GM18867 (cell line): Measurements from ENCODE around the gene CDIPT.

ENCODE experiments used
- ATAC-seq: cut with Tn5 transposase; IDR thresholded peaks from one replicate; pipeline ENCODE4 v1.9.1; 2021; ENCODE audit warnings: mild to moderate bottlenecking, moderate library complexity; ENCODE audit not compliant: unreplicated experiment

The CDIPT gene

DNA sequence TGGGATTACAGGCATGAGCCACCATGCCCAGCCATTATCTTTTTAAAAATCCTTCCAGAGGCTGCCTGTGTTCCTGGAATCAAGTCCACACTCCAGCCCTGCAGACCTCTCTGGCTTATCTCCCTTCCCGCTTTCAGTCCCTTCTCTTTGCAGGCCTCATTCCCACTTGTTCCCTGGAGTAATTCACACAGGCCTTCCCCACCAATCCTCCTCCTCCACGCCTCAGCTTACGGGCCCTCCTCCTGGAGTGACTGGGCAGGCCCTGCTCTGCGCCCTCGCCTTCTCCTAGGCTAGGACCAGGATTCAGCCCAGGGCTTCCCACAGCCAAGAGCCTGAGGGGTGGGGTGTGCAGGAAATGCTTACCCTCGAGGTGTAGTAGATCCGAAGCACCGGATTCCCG is 2.8 kb downstream of the CDIPT start:
- ATAC-seq, result no peak

- ATAC-seq, result no peak
Measured at GRCh38 chr16:29858974-29859373, 4.1 kb downstream of the CDIPT start.

DNA sequence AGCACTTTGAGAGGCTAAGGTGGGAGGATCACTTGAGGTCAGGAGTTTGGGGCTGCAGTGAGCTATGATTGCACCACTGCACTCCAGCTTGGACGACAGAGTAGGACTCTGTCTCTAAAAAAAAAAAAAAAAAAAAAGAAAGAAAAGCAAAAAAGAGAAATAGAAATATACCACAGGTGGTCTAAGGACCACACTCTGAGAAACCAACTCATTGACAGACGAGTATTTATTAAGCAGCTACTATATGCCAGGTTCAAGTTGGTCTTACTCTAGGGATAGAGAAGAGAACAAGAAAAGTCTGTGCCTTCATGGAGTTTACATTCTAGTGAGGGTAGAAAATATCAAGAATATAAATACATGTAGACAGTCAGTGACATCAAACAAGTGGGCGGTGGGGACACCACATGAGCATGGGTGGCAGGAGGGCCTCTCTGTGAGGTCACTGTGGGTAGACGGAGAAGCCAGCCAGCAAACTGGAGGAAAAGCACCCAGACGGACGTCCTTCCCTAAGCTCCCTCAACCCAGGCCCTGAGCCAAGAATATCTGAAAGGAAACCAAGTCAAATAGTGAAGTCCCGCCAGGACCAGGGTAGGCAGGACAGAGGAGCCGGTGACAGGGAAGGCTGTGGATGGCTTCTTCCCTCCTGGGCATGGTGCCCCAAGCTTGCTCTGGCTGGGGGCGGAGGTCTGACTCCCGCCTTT is 4.7 kb downstream of the CDIPT start:
- no peak for ATAC-seq

DNA sequence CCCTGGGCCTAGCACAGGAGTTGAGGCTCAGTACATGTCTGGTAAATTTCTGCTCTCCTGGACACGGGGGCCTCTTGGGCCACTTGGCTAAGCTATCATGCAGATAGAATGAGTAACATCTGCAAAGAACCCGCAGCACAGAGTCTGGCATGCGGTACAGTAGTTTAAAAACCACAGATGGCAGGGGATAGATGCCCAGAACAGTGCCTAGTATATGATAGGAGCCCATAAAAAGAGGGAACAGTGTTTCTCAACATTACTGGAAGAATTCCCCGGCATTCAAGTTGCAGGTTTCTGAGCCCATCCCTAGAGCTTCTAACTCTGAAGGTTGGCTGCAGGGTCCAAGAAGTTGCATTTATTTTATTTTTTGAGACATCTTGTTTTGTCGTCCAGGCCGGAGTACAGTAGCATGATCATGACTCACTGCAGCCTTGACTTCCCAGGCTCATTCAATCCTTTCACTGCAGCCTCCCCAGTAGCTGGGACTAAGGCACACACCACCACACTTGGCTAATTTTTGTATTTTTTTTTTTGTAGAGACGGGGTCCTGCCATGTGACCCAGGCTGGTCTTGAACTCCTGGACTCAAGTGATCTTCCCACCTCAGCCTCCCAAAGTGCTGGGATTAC is 5.8 kb downstream of the CDIPT start:
- no peak for ATAC-seq

DNA sequence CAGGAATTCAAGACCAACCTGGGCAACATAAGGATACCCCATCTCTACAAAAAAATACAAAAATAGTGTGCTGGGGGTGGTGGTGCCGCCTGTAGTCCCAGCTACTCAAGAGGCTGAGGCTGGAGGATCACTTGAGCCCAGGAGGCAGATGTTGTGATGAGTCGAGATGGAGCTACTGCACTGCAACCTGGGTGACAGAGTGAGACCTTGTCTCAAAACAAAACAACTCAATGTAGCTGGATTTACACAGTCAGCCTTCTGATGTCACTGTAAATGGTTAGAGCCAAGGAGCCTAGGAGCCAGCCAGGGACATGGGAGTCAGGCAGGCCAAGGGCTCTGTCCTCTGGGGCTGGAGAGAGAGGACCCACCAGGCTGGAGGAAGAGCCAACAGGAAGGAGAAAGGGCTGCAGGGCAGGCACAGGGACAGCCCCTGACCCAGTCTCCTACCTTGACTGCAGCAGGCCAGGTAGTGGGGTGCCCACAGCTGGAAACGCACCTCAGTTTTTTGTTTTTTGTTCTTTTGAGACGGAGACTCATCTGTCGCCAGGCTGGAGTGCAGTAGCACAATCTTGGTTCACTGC is 8.4 kb downstream of the CDIPT start:
- ATAC-seq, result no peak

GRCh38 chr16:29852654-29853053 is 10.4 kb downstream of the CDIPT start:
- no peak for ATAC-seq

- no peak for ATAC-seq
Measured at GRCh38 chr16:29850998-29851397, 12.0 kb downstream of the CDIPT start.

- ATAC-seq, result no peak
Measured at GRCh38 chr16:29849505-29849904, 13.5 kb downstream of the CDIPT start.

GRCh38 chr16:29848420-29849297 is 14.4 kb downstream of the CDIPT start:
- no peak for ATAC-seq

DNA sequence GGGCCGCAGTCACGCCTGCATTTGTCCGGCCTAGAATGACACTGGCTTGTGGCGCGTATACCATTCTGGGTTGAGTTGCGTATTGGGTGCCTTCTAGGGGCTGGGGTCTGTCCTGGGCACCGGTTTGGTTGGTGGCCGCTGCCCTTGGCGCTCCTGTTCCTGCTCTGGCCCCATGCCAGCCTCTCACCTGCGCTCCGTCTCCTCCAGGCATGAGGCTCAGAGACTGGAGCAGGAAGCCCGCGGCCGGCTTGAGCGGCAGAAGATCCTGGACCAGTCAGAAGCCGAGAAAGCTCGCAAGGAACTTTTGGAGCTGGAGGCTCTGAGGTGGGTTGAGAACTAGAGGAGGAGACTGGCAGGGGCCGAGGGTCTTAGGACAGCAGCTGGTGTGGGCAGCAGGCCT is 17.4 kb downstream of the CDIPT start:
- ATAC-seq, result no peak

DNA sequence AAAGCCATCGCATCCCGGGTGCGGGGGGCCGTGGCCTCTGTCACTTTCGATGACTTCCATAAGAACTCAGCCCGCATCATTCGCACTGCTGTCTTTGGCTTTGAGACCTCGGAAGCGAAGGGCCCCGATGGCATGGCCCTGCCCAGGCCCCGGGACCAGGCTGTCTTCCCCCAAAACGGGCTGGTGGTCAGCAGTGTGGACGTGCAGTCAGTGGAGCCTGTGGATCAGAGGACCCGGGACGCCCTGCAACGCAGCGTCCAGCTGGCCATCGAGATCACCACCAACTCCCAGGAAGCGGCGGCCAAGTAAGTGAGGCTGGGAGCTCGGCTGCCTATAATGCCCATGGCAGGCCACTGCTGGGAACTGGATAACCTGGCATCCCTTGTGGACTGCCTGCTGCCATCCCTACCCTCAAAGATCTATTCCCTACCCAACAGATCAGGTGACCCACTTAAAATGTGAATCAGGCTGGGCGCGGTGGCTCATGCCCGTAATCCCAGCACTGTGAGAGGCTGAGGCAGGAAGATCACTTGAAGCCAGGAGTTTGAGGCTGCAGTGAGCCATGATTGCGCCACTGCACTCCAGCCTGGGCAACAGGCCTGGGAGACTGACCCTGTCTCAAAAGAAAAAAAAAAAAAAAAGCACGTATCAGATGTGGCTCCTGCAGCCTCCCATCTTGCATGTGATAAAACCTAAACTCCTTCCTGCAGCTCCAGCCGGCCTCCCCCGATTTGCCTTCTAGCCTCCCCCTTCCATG is 18.3 kb downstream of the CDIPT start:
- no peak for ATAC-seq

DNA sequence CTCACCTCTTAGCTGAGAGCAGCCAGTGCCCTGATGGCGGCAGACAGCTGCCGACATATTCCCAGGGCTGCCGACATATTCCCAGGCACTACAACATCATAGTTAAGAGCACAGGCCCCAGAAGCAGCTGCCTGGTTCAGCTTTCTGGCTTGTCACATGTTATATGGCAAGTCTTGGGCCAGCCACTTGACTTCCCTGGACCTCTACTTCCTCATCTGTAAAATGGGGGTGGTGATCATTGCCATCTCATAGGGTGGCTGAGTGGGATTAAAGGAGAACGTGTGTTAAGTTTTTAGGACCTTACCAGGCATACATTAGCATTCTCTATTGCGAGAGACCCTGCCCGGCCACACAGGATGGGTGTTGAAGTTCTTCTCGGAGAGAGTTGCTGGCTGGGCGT is 19.1 kb downstream of the CDIPT start:
- no peak for ATAC-seq

GRCh38 chr16:29842732-29843346 is 20.2 kb downstream of the CDIPT start:
- no peak for ATAC-seq

GRCh38 chr16:29841631-29842030 is 21.4 kb downstream of the CDIPT start:
- no peak for ATAC-seq

GRCh38 chr16:29840240-29840639 is 22.8 kb downstream of the CDIPT start:
- no peak for ATAC-seq

DNA sequence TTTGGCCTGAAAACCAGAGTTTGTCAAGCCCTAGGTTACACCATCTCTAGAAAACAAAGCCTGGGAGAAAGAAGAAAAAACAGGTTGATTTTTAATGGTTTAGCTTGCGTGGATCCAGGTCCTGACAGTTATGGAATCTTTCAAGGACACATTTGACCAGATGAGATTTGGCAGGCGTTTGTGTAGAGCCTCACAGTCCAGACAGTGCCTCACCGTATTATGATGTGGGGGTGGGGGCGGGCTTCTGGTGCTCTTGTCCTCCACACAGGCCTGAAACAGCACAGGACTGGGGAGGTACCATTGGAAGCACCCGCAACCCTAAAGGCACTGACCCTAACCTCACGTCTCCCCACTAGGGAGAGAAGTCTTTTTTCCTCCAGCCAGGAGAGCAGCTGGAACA is 23.2 kb downstream of the CDIPT start:
- ATAC-seq, result no peak

- no peak for ATAC-seq
Measured at GRCh38 chr16:29837841-29838240, 25.2 kb downstream of the CDIPT start.

GRCh38 chr16:29836623-29837022 is 26.4 kb downstream of the CDIPT start:
- no peak for ATAC-seq

DNA sequence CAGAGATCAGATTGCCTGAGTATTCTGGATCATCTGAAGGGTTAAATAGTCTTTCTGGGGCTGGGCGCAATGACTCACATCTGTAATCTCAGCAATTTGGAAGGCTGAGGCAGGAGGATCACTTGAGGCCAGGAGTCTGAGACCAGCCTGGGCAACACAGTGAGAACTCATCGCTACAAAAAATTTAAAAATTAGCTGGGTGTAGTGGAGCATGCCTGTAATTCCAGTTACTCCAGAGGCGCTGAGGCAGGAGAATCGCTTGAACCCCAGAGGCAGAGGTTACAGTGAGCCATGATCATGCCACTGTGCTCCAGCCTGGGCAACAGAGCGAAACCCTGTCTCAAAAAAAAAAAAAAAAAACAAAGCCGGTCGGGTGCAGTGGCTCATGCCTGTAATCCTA is 27.1 kb downstream of the CDIPT start:
- ATAC-seq, result no peak

DNA sequence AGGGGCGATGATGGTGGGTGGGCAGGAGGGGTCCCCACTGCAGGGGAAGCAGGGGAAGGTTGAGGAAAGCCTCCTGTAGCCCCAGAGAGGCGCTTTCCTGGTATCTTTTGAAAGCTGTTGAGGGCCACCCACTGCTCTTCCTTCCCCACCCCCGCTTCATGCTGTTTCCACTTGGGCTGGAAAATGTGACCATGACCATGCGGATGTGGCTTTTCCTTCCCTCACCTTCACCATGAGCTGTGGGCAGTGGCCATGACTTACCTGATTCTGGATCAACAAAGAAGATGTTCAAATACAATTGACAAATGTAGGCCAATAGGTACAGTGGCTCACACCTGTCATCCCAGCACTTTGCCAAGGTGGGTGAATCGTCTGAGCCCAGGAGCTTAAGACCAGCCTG is 28.9 kb downstream of the CDIPT start:
- no peak for ATAC-seq
